Measurements from ENCODE around the gene ST6GALNAC4.

Gene ST6GALNAC4

DNA sequence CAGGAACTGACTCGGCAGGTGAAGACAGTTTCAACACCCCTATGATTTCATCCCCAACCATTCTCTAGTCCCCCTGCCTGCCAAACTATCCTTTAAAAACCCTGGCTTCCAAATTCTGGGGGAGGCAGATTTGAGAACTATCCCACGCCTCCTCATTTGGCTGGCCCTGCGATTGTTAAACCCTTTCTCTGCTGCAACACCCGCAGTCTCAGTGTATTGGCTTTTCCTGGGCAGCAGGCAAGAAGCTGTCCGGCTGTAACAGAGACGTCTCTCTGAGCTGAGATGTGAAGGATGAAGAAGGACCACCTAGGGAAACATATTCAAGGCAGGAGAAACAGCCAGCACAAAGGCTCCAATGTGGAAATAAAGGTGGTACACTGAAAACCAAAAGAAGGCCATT lies 24.0 kb downstream of the ST6GALNAC4 start:
- Histone ChIP-seq H3K36me3 (replicated peaks; ENCODE audit: low read depth, low read length) (peaks cover 68% of the 10 kb centered on the region), H4K20me1 (ENCODE audit: insufficient read depth, low read length) (0 out of 2 replicates have a peak, but pooled peaks cover 4% of the 10 kb centered on the region), H2AFZ (ENCODE audit: low read depth, low read length) (no peak overlapping the region), H3K79me2 (ENCODE audit: low read length) (peaks cover 4% of the 10 kb centered on the region; the same call in 1 of the 2 replicates), H3K4me3 (ENCODE audit: low read length) (no peak overlapping the region), H3K4me2 (ENCODE audit: low read length) (no peak overlapping the region), H3K4me1 (ENCODE audit: low read length) (peaks cover 5% of the 10 kb centered on the region; the same call in 1 of the 2 replicates), H3K27ac (ENCODE audit: low read length) (no peak overlapping the region), H3K9ac (ENCODE audit: low read length) (no peak overlapping the region), H3K9me3 (ENCODE audit: insufficient read depth, low read length) (peaks cover 30% of the 10 kb centered on the region), H3K27me3 (ENCODE audit: low read depth, low read length) (no peaks in the 10 kb centered on the region)
- TF ChIP-seq, protein P1, sequence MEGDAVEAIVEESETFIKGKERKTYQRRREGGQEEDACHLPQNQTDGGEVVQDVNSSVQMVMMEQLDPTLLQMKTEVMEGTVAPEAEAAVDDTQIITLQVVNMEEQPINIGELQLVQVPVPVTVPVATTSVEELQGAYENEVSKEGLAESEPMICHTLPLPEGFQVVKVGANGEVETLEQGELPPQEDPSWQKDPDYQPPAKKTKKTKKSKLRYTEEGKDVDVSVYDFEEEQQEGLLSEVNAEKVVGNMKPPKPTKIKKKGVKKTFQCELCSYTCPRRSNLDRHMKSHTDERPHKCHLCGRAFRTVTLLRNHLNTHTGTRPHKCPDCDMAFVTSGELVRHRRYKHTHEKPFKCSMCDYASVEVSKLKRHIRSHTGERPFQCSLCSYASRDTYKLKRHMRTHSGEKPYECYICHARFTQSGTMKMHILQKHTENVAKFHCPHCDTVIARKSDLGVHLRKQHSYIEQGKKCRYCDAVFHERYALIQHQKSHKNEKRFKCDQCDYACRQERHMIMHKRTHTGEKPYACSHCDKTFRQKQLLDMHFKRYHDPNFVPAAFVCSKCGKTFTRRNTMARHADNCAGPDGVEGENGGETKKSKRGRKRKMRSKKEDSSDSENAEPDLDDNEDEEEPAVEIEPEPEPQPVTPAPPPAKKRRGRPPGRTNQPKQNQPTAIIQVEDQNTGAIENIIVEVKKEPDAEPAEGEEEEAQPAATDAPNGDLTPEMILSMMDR (IDR thresholded peaks at IDR 0.05; ENCODE audit: low read depth, low read length): no peak
- TF ChIP-seq EZH2phosphoT487 (IDR thresholded peaks at IDR 0.05; ENCODE audit: low read depth): no peak

DNA sequence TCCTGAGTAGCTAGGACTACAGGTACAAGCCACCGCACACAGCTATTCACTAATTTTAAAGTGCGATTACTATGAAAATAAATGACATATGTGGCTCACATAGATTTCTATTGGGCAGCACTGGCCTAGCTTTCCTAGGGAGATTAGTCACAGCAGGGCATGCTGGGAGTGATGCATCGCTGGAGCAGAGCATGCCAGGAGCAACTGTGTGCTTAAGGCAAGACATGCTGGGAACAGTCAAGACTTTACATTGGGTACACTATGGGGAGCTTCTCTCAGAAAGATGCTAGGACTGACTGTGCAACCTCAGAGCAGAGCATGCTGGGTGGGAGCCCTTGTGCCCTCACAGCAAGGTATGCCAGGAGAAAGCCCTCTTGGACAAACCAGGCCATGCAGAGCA lies 26.8 kb downstream of the ST6GALNAC4 start:
- no peak overlapping the region for H3K4me3 ChIP-seq (ENCODE audit: low read length)
- H2AFZ ChIP-seq (ENCODE audit: low read depth, low read length): no peak overlapping the region
- no peak overlapping the region for H3K4me2 ChIP-seq (ENCODE audit: low read length)
- no peaks in the 10 kb centered on the region for H3K4me1 ChIP-seq (ENCODE audit: low read length)
- no peaks in the 10 kb centered on the region for H4K20me1 ChIP-seq (ENCODE audit: insufficient read depth, low read length)
- peaks cover 64% of the 10 kb centered on the region for H3K36me3 ChIP-seq (replicated peaks; ENCODE audit: low read depth, low read length)
- peaks cover 23% of the 10 kb centered on the region for H3K9me3 ChIP-seq (ENCODE audit: insufficient read depth, low read length)
- H3K27ac ChIP-seq (ENCODE audit: low read length): no peak overlapping the region
- TF ChIP-seq, protein P1 (IDR thresholded peaks at IDR 0.05; ENCODE audit: low read depth, low read length): no peak
- TF ChIP-seq EZH2phosphoT487 (IDR thresholded peaks at IDR 0.05; ENCODE audit: low read depth): no peak
- H3K9ac ChIP-seq (ENCODE audit: low read length): no peak overlapping the region
- H3K79me2 ChIP-seq (ENCODE audit: low read length): no peaks in the 10 kb centered on the region
- no peaks in the 10 kb centered on the region for H3K27me3 ChIP-seq (ENCODE audit: low read depth, low read length)

DNA sequence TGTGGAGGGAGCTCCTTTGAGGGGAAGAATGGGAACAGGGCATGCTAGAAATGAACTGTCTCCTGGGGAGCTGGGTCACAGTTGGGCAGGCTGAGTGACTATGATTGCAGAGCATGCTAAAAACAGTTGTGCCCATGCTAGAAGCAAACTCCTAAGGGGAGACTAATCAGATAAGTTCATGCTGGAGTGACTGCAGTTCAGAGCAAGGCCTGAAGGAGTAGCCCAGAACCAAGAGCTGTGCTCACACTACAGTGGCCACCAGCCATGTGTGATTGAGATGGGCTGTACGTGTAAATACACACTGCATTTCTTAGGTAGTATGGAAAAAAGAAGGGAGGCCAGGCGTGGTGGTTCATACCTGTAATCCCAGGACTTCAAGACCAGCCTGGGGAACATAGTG lies 29.0 kb downstream of the ST6GALNAC4 start:
- Histone ChIP-seq H3K79me2 (ENCODE audit: low read length) (no peaks in the 10 kb centered on the region), H3K9ac (ENCODE audit: low read length) (no peak overlapping the region)

DNA sequence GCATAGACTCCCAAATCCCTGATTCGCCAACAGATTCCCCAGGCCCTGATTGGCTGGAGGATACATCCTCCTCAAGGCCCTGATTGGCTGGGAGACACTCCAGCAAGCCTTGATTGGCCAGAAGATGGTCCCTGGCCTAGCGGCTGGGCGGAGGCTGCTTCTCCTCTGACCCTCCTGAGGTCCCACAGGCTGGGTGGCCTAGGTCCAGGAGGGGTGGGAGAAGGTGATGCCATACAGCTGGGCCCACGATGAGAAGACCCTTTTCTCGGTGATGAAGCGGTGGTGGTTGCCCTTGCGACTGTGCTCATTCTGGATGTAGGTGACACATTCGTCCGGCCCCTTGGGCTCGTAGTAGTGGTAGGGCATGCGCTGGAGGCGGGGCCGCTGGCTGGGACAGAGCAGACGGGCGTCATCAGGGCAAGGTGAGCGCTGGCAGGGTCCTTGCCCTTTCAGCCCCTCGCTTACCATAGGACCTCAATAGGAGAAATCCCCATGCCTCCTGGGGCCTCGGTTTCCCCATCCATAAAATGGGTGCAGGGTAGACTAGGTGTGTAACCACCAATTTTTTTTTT lies 30.4 kb downstream of the ST6GALNAC4 start:
- H3K27ac ChIP-seq (ENCODE audit: low read length): no peak overlapping the region
- no peak overlapping the region for H2AFZ ChIP-seq (ENCODE audit: low read depth, low read length)
- TF ChIP-seq, protein P1 (IDR thresholded peaks at IDR 0.05; ENCODE audit: low read depth, low read length): no peak
- no peak for TF ChIP-seq EZH2phosphoT487 (IDR thresholded peaks at IDR 0.05; ENCODE audit: low read depth)
- no peaks in the 10 kb centered on the region for H3K9me3 ChIP-seq (ENCODE audit: insufficient read depth, low read length)
- no peaks in the 10 kb centered on the region for H4K20me1 ChIP-seq (ENCODE audit: insufficient read depth, low read length)
- no peaks in the 10 kb centered on the region for H3K4me1 ChIP-seq (ENCODE audit: low read length)
- no peaks in the 10 kb centered on the region for H3K27me3 ChIP-seq (ENCODE audit: low read depth, low read length)
- H3K79me2 ChIP-seq (ENCODE audit: low read length): no peaks in the 10 kb centered on the region
- H3K4me3 ChIP-seq (ENCODE audit: low read length): no peak overlapping the region
- no peak overlapping the region for H3K9ac ChIP-seq (ENCODE audit: low read length)
- H3K36me3 ChIP-seq (replicated peaks; ENCODE audit: low read depth, low read length): peaks cover 33% of the 10 kb centered on the region
- H3K4me2 ChIP-seq (ENCODE audit: low read length): no peak overlapping the region

More for the DNA sequence above, 29.0 kb downstream of the ST6GALNAC4 start:
- H2AFZ ChIP-seq (ENCODE audit: low read depth, low read length): no peak overlapping the region
- H3K4me3 ChIP-seq (ENCODE audit: low read length): no peak overlapping the region
- no peak overlapping the region for H3K4me2 ChIP-seq (ENCODE audit: low read length)
- no peak for TF ChIP-seq EZH2phosphoT487 (IDR thresholded peaks at IDR 0.05; ENCODE audit: low read depth)
- TF ChIP-seq, protein P1 (IDR thresholded peaks at IDR 0.05; ENCODE audit: low read depth, low read length): no peak
- no peaks in the 10 kb centered on the region for H3K27me3 ChIP-seq (ENCODE audit: low read depth, low read length)
- no peaks in the 10 kb centered on the region for H4K20me1 ChIP-seq (ENCODE audit: insufficient read depth, low read length)
- H3K27ac ChIP-seq (ENCODE audit: low read length): no peak overlapping the region
- peaks cover 41% of the 10 kb centered on the region for H3K36me3 ChIP-seq (replicated peaks; ENCODE audit: low read depth, low read length)
- H3K9me3 ChIP-seq (ENCODE audit: insufficient read depth, low read length): peaks cover 8% of the 10 kb centered on the region
- H3K4me1 ChIP-seq (ENCODE audit: low read length): no peaks in the 10 kb centered on the region
